Stimulated activated CD4-positive, alpha-beta T cell treated with anti-CD3 and anti-CD28 coated beads, Interleukin-2, amount 100 ng/mL, for 48 hours (primary cell): ENCODE results near the gene ZBTB32.

Experiments used
- DNase-seq, 2 donors: peaks; one replicate each; pipeline ENCODE4 v3.0.0-alpha.2; 2020

ZBTB32 gene

DNA sequence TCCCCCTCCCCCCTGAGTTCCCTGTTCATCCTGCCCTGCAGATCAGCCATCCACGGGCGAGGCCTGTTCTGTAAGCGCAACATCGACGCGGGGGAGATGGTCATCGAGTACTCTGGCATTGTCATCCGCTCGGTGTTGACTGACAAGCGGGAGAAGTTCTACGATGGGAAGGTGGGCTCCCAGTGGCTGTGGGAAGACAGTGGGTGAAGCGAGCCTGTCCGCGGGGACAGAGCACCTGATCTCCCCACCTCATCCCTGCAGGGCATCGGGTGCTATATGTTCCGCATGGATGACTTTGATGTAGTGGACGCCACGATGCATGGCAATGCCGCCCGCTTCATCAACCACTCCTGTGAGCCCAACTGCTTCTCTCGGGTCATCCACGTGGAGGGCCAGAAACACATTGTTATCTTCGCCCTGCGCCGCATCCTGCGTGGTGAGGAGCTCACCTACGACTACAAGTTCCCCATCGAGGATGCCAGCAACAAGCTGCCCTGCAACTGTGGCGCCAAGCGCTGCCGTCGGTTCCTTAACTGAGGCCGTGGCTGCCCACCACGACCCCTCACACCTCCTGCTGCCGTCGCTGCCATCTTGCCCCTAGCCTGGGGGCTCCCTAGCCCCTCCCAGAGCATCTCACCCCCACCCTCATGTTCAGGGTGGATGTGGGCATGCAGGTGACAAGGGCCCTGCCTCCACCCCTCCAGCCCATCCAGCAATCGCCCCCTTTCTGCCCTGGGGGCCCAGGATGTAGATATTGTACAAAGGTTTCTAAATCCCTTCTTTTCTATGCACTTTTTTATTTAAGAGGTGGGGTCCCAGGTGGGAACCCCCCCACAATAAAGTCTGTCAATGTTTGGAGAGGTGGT, 33.9 kb downstream of the ZBTB32 start:
- no peak for DNase-seq

DNA sequence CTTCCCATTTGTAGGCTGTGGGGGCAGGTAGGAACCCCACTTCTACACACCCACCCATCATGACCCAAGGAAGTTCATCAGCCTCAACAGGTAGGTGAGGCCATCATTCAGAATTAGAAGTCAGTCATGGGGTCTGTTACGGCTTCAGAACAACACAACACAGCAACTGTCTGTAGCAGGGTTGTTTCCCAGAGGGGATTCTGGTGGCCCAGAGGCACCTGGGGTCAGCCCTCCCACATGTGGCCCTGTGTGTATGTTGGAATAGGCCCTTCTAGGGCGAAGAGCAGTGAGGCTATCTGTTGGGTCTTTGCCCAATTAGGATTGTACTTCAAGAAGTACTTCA, 34.5 kb downstream of the ZBTB32 start:
- DNase-seq: no peak

DNA sequence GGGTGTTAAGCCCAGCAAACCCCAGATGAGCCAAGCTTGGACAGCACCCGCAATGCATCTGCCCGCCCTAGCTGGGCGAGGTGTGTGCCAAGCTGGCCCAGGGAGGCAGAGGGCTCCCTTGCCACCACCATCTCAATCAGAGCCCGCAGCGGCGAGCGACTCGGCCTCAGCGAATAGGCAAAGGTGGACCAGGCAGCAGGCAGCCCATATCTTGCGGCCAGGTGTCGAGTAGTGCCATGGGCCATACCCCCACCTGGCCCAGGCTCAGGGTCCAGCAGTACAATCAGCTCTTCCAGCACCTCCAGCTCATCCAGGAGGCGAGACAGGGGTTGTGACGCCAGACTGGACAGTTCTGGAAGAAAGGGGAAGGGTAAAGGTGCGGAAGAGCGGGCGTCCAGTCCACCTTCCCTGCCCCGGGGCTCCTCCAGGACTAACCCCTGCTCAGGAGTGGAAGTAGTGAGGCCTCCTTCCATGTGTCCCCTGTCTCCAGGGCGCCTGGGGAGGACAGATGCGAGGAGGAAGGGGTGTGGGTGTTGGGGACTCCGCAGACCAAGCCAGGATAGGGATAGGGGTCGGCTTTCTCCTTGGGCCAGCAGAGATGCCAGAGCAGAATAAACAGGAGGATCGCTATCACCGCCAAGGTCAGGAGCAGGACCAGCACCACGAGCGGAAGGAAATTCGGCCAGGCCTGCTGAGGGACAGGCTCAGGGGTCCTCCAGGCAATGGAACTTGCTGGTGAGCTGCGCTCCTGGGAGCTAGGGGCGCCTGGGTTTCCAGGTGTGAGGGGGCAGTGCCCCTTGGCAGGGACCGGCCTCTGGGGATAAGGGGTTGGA, 35.1 kb downstream of the ZBTB32 start:
- DNase-seq: no peak

DNA sequence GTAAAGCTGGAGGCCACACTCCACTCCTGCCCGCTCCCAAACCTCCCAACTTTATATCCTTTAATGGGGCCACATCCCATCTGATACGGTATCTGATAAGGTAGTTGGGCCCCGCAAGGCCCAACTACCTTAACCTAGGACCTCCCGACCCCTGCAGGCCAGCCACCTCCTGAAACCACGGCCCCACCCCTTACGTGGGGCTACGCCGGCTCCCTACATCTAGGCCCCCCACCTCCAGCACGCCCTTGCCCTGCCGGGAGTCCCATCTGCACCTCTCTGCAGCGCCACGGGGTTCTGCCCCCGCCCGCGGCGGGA, 35.7 kb downstream of the ZBTB32 start:
- DNase-seq: no peak

DNA sequence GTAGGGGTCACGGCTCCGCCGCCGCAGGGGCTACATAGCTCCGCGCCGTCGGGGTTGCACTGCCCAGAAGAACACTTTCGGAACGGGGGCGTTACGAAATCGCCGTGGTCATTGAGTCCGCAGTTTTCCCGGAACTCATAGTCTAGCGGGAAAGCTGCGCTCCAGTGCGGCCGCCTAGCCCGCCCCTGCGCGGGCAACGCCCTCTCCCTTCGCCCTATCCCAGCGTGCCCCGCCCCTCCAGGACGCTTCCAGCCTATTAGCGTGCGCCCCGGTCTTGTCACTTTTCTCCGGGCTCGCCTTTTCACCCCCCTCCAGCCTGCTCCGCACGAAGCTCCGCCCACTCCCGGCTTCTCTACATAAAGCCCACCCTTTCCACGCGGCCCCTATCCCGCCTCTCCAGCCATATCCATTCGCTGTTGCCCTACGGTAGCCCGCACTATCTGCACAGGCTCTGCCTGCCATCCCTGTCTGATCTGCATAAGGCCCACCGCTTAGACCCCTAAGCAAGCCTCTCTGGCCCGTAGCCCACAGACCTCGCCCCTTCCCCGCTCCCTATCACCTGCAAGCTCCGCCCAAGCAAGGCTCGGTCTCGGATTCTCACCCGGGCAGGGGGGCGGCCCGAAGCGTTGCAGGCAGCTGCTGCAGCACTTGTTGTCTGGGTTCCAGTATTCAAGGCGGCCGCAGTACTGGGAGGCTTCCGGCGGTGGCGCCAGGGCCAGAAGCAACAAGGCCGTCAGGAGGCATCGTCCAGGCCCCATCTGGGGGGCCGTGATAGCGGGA, 36.3 kb downstream of the ZBTB32 start:
- DNase-seq: peak; percentile 93

DNA sequence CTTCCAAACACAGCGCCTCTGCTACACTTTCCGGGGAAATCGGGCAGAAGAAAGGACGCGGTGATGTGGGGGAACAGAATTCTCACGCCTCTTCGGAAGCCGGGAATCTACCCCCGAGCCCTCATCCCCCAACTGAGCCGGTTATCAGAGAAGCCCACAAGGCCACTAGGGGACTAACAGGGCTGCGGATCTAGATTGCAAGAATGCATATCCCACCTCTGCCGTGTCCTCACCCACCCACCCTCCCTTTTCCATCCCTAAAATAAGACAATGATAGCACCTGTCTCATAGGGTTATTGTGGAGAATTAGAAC, 36.8 kb downstream of the ZBTB32 start:
- no peak for DNase-seq

DNA sequence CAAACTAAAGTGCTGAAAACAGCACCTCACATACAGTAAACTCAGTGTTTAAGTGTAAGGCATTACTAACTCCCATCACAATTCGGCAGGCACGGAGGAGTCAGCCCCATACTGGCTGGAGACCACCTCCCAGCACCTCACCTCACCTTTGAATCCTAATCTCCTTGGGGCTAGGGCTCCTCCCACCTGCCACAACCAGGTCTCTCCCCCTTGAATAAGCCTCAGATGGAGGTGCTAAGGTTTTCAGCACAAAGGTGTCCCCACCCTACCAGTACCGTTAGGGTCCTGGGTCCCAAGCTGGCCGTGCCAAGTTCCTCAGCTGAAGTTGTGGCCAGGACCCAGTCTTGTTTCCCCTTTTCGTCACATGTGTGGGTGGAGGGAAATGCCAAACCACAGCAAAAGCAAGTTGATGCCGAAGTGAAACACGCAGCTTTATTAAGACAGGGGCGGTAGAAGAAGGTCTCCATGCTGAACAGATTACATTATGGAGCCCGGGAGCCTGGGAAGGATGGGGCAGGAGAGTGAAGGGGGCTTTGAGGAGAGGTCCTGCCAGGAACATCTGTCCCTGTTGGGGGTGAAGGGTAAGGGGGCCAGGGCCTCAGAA, 37.9 kb downstream of the ZBTB32 start, which contains the start of gene IGFLR1:
Gene IGFLR1 (minus strand): TSS at position 332 of the 604 bp plus-strand sequence. CDS start 1,272 bp downstream, outside the sequence.
- DNase-seq: peak; percentile 58 to 71

DNA sequence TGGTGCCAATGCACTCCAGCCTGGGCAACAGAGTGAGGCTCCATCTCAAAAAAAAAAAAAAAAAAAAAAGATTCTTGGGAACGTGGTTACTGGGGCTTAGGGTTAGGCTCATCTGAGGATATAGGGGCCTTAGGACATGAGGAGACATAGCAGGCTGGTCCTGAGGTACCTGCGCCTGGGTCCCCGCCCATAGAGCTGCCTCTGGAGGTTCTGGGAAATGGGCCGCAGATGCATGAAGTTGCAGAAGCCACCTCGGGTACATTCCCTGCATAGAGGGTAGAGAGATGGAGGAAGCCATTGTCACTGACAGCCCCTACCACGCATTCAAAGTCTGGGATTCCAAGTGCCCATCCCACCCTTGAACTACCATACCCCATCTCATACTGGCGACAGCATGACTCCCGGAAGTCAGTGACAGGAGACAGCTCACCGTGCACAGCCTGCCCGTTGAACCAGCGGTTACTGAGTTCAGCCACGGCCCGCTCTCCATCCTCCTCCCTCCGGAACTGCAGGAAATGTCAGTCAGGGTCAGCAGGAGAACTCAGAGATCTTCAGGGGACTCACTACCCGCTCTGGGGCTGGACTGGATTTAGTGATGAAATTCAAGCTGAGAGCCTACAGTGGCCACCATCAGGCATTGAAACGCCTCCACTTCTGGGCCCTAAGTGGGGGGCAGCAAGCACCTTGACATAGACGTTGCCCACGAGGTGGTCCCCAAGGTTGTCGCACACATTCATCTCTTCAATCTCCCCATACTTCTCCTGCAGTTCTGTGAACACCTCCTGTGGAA, 39.5 kb downstream of the ZBTB32 start:
- DNase-seq: no peak

DNA sequence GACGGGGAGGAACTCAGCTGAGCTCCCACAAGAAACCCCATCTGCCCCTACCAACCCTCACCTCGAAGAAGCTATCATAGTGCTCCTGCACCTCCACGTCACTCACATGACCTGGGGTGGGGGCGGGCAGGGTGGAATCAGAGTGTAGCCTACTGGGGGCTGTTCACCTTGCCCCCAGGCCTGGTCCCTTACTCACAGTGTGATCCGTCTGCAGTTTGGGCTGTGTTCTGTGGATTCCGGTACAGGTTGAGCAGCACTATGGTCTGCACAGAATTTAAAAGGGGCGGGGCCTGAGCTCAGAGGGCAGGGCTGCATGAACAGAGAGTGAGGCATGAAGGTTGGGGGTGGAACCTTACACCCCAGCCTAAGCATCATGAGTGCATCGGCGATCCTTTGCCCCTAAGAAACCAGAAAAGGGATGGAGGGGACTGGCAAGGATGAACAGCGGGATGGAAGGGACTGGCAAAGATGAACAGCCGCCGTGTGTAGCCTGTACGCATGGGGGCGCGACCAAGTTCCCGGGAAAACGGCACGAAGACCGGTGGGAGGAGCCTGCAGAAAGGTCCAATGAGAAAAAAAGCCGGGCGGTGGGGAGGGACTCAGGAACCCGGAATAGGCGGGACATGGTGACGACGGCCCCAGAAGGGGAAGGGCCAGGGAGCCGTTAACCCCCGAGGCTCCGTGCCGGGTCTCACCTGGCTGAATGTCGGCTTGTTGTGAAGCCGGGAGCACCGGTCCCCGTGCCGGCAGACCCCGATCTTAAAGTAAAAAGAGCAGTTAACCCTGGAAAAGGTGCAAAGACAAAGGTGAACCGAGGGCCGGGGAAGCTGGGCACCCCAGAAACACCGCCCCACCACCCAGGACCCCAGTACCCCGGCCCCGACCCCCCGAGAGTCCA, 40.3 kb downstream of the ZBTB32 start:
- DNase-seq: peak; percentile 82 to 88

DNA sequence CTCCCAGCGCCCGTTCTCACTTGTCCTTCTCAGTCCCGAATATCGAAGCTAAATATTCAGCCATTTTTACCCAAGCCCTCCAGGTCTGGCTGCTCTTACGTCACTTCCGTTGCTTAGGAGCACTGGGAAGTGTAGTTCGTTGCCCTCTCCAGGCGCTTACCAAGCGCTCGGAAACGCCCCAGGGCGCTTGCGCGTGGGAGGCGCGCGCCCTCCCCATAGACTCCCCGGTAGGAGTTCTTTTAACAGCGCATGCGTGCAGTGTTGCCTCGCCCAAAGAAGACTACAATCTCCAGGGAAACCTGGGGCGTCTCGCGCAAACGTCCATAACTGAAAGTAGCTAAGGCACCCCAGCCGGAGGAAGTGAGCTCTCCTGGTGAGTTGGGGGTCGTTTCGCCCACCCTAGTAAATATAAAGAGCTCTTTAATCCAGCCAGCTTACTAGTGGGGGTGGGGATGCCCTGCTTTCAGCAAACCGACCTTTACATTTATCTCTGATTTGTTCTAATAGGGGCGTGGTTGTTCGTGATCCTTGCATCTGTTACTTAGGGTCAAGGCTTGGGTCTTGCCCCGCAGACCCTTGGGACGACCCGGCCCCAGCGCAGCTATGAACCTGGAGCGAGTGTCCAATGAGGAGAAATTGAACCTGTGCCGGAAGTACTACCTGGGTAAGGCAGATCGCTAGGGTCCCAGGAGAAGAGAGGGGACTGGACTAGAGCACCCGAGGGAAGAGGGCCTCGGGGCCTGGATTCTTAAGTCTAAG, 41.1 kb downstream of the ZBTB32 start, which contains the start of the genes PSENEN and U2AF1L4:
Gene PSENEN (plus strand): TSS at position 324 of the 759 bp plus-strand sequence. CDS start 280 bp downstream, at position 604.
Gene U2AF1L4 (minus strand): TSS at position 91 of the 759 bp plus-strand sequence. CDS start 27 bp downstream, at position 64.
- DNase-seq: peak; percentile 89

DNA sequence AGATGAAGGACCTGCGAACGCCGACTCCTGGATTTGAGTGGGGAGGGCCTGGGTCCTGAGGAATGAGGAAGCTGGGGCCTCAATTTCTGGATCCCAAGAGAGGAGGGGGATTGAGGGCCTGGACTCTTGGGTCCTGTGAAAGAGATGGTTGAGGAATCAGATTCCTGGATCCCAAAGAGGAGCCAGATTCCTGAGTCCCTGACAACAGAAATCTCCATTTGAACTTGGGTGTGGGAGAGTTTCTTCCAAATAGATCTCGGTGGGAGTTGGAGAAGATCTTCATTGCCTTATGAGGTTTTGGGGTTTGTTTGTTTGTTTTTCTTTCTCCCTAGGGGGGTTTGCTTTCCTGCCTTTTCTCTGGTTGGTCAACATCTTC, 41.7 kb downstream of the ZBTB32 start:
- no peak for DNase-seq

DNA sequence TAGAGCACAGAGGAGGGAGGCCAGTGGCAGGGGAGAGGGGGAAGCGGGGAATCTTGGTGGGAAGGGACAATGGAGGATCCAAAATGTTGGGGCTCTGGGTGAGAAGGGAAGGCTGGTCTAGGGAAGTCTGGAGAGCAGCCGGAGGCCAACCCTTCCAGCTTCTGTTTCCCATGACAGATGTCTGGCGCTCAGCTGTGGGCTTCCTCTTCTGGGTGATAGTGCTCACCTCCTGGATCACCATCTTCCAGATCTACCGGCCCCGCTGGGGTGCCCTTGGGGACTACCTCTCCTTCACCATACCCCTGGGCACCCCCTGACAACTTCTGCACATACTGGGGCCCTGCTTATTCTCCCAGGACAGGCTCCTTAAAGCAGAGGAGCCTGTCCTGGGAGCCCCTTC, 42.2 kb downstream of the ZBTB32 start:
- DNase-seq: no peak

DNA sequence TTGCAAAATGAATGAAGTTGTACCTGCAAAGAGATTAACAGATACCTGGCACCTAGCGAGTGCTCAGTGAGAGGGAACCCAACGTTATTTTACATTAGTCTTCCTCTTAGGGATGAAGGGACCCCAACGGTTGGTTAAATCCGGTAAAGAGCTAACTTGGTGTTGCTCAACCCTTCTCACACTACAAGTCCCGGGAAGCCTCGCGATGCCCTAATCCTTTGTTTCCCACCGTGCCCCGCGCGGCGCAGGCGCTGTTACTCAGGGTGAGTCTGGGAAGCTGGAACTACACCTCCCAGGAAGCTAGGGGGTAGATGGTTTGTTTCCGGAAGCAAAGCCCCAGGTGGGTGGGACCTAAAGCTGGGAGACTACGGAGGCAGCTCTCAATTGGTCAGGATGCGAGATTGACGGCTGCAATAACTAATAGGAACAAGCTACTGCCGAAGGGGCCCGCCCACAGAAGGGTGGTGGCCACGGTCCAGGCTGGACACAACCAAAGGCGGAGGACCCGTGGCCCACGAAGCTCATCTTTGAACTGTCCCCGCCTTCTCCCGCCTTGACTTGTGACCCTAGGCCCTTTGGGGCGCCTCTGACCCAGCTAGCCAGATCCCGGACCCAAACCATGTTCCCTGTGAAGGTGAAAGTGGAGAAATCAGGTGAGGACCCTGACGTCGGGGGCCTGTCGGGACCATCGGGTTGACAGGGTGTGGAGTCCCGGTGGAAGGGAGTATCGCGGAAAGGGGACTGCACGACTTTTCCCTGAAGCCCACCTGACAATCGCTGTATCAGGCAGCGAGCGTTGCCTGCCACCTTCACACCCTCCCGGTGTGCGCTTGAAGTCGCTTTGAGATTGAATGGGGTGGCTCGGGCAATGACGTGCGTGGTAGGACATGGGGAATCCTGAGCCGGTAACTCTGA, 44.0 kb downstream of the ZBTB32 start, which contains the start of gene LIN37:
Gene LIN37 (plus strand): TSS at position 471 of the 915 bp plus-strand sequence. CDS start 149 bp downstream, at position 620.
- peak; percentile 93 to 97 for DNase-seq

DNA sequence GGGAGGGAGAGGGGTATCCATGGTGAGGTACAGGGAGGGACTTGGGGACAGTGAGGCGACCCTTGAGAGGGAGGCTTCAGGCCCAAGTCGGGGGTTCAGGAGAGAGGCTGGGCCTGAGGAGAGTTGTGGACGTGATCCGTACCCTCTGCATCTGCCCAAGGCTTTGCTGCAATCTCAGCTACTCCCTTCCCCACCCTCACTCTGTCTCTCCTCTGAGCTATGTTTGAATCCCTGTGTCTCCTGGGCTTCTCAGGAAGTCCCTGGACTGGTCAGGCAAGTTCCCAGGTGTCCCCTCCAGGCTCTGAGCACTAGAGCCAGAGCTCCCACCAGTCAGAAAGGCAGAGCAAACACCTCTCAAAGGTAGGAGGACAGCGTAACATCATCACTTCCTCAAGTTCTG, 45.8 kb downstream of the ZBTB32 start:
- no peak for DNase-seq

DNA sequence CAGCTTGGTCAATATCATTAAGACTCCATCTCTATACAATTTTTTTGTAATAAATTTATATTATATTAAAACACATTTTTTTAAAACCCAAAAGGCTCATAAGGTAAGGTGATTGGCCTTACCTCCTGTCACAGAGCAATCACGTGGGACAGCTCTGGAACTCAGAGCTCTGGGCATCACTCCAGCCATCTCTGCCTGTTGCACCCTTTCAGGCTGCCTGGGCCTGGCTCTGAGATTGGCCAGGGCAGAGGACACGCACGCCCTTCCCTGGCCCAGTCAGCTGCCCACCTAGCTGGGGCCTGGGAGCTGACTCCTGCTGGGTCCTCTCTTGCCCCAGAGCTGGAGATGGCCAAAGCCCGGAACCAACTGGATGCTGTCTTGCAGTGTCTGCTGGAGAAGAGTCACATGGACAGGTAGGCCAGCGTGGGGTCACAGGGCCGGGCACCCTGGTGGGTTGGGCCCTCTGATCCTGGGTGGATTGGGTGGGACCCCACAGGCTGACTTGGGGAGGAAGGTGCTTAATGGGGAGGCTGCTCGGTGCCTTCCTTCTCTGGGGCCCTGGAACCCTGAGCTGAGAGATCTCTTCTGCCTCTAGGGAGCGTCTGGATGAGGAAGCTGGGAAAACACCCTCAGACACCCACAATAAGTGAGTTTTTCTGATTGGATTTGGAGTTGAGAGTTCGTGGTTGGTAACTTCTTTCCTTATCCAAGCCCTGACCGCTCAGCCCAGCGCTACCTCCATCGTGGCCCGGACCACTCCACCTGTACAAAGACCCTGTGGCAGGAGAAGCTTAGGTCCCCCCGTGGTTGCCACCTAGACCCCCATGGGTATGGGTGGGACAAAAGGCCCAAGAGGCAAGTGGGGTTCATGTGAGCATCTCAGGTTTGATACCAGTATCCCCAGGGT, 47.7 kb downstream of the ZBTB32 start:
- no peak for DNase-seq

DNA sequence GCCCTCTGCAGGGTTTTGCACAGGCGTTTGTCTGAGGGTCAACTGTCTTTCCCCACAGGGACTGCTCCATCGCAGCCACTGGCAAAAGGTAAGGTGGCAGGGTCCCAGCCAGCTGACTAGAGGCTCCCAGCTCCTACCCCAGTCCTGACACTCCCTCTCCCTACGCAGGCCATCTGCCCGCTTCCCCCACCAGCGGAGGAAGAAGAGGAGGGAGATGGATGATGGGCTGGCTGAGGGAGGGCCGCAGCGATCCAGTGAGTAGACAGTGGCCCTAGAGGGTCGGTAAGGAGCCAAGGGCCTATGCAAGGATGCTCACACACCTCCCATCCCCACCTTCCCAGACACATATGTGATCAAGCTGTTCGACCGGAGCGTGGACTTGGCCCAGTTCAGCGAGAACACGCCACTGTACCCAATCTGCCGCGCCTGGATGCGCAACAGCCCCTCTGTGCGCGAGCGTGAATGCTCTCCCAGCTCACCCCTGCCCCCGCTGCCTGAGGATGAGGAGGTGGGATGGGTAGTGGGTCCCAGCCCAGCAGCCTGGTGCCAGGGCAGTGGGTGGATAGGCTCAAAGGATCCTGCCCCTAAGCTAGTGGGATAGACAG, 48.5 kb downstream of the ZBTB32 start:
- DNase-seq: no peak
